NCI-H2081 treated with DMSO at 0.1 percent for 48 hours (cell line): ENCODE data around the gene MICAL1.
A peak's percentile ranks its signal among the peaks of the same experiment; 100 is the strongest.

Experiments used
- DNase-seq: peaks from one replicate; lab custom pipeline; 2025; lab: John Stamatoyannopoulos, UW

The MICAL1 gene, protein sequence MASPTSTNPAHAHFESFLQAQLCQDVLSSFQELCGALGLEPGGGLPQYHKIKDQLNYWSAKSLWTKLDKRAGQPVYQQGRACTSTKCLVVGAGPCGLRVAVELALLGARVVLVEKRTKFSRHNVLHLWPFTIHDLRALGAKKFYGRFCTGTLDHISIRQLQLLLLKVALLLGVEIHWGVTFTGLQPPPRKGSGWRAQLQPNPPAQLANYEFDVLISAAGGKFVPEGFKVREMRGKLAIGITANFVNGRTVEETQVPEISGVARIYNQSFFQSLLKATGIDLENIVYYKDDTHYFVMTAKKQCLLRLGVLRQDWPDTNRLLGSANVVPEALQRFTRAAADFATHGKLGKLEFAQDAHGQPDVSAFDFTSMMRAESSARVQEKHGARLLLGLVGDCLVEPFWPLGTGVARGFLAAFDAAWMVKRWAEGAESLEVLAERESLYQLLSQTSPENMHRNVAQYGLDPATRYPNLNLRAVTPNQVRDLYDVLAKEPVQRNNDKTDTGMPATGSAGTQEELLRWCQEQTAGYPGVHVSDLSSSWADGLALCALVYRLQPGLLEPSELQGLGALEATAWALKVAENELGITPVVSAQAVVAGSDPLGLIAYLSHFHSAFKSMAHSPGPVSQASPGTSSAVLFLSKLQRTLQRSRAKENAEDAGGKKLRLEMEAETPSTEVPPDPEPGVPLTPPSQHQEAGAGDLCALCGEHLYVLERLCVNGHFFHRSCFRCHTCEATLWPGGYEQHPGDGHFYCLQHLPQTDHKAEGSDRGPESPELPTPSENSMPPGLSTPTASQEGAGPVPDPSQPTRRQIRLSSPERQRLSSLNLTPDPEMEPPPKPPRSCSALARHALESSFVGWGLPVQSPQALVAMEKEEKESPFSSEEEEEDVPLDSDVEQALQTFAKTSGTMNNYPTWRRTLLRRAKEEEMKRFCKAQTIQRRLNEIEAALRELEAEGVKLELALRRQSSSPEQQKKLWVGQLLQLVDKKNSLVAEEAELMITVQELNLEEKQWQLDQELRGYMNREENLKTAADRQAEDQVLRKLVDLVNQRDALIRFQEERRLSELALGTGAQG

DNA sequence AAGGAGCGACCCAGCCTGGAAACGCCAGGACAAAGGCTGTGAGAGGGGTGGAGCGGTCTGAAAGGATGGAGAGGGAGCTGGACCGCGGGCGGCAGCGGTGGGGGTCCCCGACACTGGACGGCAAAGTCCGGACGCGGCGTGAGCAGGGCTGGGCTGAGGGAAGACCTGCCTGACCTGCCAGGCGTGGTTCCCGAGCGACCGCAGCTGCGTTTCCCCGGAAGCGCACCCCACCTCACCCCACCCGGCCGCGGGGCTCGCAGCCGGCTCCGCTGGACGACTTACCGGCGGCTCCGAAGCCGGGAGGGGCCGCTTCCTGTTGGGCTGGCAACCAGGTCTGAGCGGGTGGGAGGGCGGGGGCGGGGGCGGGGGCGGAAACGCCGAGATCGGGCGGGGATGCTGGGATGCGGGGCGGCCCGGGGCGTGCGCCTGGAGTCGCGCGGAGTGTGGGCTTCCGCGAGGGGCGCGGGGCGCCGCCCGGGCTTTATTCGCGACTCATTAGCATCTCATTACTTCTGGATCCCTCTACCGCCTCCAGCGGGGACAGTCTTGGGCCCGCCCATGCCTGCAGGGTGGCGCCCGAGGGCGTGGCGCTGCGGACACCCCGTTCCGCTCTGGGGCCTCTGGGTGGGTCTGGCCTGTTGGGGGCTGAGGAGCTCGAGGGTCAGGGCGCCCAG, at the start of gene MICAL1:
Gene MICAL1 (minus strand): TSS at position 336 of the 674 bp plus-strand sequence. CDS start 1,576 bp downstream, outside the sequence.
- no peak for DNase-seq

GRCh38 chr6:109503327-109504224, 48.0 kb upstream of the MICAL1 start:
- DNase-seq = no peak

DNA sequence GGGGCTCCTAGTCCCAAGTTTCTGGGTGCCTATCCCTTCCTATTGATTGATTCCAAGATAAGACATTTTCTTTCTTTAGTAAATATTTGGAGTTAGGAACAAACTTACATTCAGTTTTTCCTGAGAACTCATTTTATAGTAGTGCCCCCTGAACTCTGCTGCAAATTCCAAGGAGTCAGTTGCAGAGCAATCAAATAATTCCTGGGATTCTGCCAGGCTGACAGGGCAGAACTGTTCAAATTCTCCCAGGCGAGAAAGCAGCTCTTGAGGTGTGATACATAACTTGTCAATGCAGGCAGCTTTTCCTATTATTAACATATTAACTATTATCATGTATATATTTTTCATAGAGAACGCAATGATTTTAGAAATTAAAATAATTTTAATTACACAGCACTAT, 43.4 kb upstream of the MICAL1 start:
- DNase-seq = no peak

GRCh38 chr6:109498052-109498451, 42.5 kb upstream of the MICAL1 start:
- no peak for DNase-seq

- DNase-seq = no peak
Measured at GRCh38 chr6:109496036-109496772, 40.6 kb upstream of the MICAL1 start.

DNA sequence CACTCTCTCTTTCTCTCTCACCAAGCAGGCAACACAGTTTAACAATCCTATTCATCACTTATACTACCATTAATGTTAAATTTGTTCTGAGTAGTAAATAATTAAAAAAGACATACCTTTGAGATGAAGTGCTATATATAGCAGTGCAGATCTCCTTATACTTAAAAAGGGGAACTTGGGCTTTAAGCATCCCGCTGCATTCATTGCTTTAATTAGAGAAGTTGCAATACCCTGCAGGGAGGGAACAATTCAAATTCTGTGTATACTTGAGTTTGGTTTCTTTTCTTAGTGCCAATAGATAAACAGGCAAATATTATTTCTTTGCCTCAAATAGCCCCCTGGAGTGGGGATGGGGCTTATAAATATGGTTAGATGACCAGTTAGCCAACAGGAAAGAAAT, 38.3 kb upstream of the MICAL1 start:
- DNase-seq = no peak

DNA sequence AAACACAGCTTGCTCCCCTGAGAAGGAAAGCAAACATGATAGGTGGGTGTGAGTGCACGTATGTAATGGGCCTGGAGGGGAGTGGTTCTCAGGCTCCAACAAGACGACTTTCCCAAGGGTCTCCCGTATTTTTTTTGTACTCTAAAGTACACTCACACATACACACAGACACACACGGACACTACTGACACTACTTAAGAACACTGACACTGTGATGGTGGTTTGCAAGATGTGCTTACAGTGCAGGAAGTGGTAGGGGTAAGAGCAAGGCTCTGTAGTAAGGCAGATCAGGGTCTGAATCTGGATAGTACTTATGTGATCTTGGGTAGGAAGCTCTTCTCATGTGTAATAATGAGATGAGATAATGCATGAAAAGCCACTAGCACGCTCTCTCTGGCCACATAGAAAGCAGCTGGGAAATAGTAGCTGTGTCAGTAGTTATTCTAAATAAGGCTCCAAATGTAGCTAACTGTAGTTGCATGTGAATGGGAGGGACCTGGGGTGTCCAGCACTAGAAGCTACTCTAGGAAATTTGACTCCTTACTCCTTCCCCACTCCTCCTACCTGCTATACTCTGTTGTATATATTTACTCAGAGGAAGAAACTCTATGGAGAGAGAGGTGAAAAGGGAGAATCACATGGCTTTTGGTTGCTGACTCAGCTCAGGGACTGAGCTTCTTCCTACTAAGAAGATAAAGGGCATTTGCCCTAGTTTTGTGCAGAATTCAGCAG, 35.8 kb upstream of the MICAL1 start:
- no peak for DNase-seq

GRCh38 chr6:109490713-109491112, 35.1 kb upstream of the MICAL1 start:
- DNase-seq = no peak

- no peak for DNase-seq
Measured at GRCh38 chr6:109488001-109488400, 32.4 kb upstream of the MICAL1 start.

- no peak for DNase-seq
Measured at GRCh38 chr6:109486068-109486467, 30.5 kb upstream of the MICAL1 start.

- DNase-seq = no peak
Measured at GRCh38 chr6:109485266-109485935, 29.8 kb upstream of the MICAL1 start.

GRCh38 chr6:109484122-109484521, 28.6 kb upstream of the MICAL1 start:
- no peak for DNase-seq

DNA sequence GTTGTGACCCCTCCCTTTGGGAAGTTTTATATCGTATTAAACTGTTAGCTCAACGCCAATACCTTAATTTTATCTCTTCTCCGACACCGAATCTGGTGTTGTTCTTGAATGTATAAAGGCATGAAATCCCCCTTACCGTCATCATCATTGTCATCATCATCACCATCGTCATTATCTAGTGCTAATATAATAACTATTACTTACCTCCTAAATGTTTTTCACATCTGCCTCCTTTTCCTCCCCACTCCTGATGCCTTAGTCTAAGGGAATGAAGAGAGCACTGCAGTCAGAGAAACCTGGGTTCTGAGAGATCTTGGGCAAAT, 28.1 kb upstream of the MICAL1 start:
- no peak for DNase-seq

- DNase-seq = peak; percentile 1
Measured at GRCh38 chr6:109482905-109483734, 27.5 kb upstream of the MICAL1 start, which contains the start of gene ZBTB24. Gene ZBTB24, minus strand, starts transcription at chr6:109483219. Its CDS starts 1,193 bp downstream, at chr6:109482026.

GRCh38 chr6:109480993-109481480, 25.5 kb upstream of the MICAL1 start:
- DNase-seq = no peak

- no peak for DNase-seq
Measured at GRCh38 chr6:109478841-109479624, 23.5 kb upstream of the MICAL1 start.

GRCh38 chr6:109478222-109478805, 22.7 kb upstream of the MICAL1 start:
- no peak for DNase-seq
